ENCODE data around the gene PACSIN1.

DNA sequence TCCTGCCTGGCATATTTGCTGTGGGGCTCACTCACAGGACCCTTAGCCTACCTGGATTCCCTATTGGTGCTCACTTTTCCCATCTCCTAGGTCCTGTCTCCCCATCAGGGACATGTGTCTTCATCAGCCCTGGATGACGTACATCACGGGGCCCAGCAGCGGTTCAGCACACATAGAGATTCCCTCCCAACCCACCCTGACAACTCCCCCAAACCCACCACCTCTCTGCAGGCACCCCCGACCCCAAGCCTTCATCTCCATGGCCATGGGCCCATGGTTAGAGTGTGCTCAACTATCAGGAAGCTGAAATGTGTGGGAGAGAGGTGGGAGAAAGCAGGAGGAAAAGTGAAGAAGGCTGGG lies 115.7 kb downstream of the PACSIN1 start:
- no peak for TF ChIP-seq CTCF (IDR thresholded peaks at IDR 0.05)
- no peak for TF ChIP-seq POLR2A (IDR thresholded peaks at IDR 0.05)
